Measurements from ENCODE around the gene IQGAP3. TPM values are rescaled to one million over a fixed set of nuclear protein-coding genes. Genes with fewer than 3 reads are reported as not detected.
"Not testable (repeated sequence)": the region's sequence is repeated elsewhere in the genome, so short reads cannot be mapped to it uniquely, and the experiment has no call there.

Gene IQGAP3
- polyA plus RNA-seq, 1 donor, result 13.9 TPM

DNA sequence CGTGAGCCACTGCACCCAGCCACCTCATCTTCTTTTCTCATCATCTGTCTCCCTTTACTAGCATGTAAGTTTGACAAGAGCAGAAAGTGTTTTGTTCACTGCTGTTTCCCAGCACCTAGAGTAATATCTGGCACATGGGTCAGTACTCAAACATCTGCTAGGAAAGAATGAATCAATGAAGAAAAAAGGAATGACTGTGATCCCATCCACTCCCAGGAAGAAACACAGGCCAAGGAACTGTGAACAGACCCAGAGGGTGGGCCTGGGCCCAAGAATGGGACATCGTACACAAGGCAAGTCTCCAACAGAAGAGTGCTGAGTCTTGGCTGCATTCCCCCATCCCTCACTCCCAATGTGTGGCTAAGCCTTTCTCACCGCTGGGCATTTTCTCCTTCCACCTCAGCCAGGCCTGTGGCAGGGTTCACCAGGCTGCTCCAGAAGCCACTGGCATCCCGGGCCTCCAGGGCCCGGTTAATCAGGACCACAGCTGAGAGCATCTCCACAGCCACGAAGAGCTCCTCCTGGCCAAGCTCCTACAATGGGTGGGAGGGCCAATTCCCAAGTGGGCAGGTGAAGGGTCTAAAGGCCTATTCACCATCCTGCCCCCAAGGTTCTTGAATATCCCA is 18.4 kb downstream of the IQGAP3 start:
- no peaks in the 10 kb centered on the region for H3K27me3 ChIP-seq (ENCODE audit: control insufficient read depth, insufficient read depth, low read length)
- H3K4me3 ChIP-seq (ENCODE audit: low read length), result no peak overlapping the region
- H3K27ac ChIP-seq (ENCODE audit: low read length), result no peak overlapping the region
- no peaks in the 10 kb centered on the region for H3K9me3 ChIP-seq (ENCODE audit: control insufficient read depth, low read depth, low read length)
- no CpG with 5 or more reads among the region's 6 CpGs for WGBS (ENCODE audit: insufficient coverage, low lambda C conversion rate)
- no peaks in the 10 kb centered on the region for H3K4me1 ChIP-seq (ENCODE audit: control insufficient read depth, insufficient read depth, low read length)
- peaks cover 9% of the 10 kb centered on the region for H3K36me3 ChIP-seq (ENCODE audit: control insufficient read depth, insufficient read depth, low read length)
- DNase-seq, result no peak

- H3K27me3 ChIP-seq (ENCODE audit: control insufficient read depth, insufficient read depth, low read length); H3K4me3 ChIP-seq (ENCODE audit: low read length); H3K9me3 ChIP-seq (ENCODE audit: control insufficient read depth, low read depth, low read length); H3K27ac ChIP-seq (ENCODE audit: low read length); DNase-seq; H3K4me1 ChIP-seq (ENCODE audit: control insufficient read depth, insufficient read depth, low read length): not testable (repeated sequence)
- H3K36me3 ChIP-seq (ENCODE audit: control insufficient read depth, insufficient read depth, low read length), result peaks cover 11% of the 10 kb centered on the region
- 79% methylated on average over 3 of the region's 4 CpGs for WGBS (ENCODE audit: insufficient coverage, low lambda C conversion rate)
These were observed 19.4 kb downstream of the IQGAP3 start for GRCh38 chr1:156552937-156553336.

- Histone ChIP-seq H3K27me3 (ENCODE audit: control insufficient read depth, insufficient read depth, low read length) (no peaks in the 10 kb centered on the region), H3K9me3 (ENCODE audit: control insufficient read depth, low read depth, low read length) (no peaks in the 10 kb centered on the region), H3K36me3 (ENCODE audit: control insufficient read depth, insufficient read depth, low read length) (peaks cover 14% of the 10 kb centered on the region), H3K4me1 (ENCODE audit: control insufficient read depth, insufficient read depth, low read length) (no peaks in the 10 kb centered on the region), H3K4me3 (ENCODE audit: low read length) (no peak overlapping the region), H3K27ac (ENCODE audit: low read length) (no peak overlapping the region)
- 50% methylated on average over 2 of the region's 5 CpGs for WGBS (ENCODE audit: insufficient coverage, low lambda C conversion rate)
- DNase-seq, result no peak
These were observed 19.8 kb downstream of the IQGAP3 start for GRCh38 chr1:156552518-156552917.

DNA sequence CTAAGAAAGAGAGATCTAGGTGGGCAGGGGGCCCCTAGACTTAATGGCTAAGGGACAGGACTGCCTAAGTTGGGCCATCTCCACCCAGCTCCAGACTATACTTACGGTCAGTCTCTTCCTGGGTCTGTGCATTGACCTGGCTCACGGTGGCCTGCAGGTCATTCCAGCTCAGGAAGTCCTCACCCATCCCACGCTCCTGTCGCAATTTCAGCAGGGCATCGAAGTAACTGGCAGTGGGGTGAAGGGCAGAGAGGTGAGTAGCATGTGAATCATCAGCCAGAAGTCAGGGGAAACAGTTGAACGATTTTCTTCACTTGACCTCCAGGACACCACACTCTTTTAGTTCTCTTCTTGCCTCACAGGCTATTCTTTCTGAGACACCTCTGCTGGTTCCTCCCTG is 20.5 kb downstream of the IQGAP3 start:
- no peaks in the 10 kb centered on the region for H3K27me3 ChIP-seq (ENCODE audit: control insufficient read depth, insufficient read depth, low read length)
- no peak overlapping the region for H3K4me3 ChIP-seq (ENCODE audit: low read length)
- peaks cover 14% of the 10 kb centered on the region for H3K36me3 ChIP-seq (ENCODE audit: control insufficient read depth, insufficient read depth, low read length)
- H3K4me1 ChIP-seq (ENCODE audit: control insufficient read depth, insufficient read depth, low read length), result no peaks in the 10 kb centered on the region
- DNase-seq, result no peak
- H3K27ac ChIP-seq (ENCODE audit: low read length), result no peak overlapping the region
- WGBS (ENCODE audit: insufficient coverage, low lambda C conversion rate), result no CpG with 5 or more reads among the region's 6 CpGs
- H3K9me3 ChIP-seq (ENCODE audit: control insufficient read depth, low read depth, low read length), result no peaks in the 10 kb centered on the region

GRCh38 chr1:156551066-156551643 is 21.2 kb downstream of the IQGAP3 start:
- Histone ChIP-seq H3K27ac (ENCODE audit: low read length) (no peak overlapping the region), H3K4me1 (ENCODE audit: control insufficient read depth, insufficient read depth, low read length) (no peaks in the 10 kb centered on the region), H3K36me3 (ENCODE audit: control insufficient read depth, insufficient read depth, low read length) (peaks cover 16% of the 10 kb centered on the region), H3K27me3 (ENCODE audit: control insufficient read depth, insufficient read depth, low read length) (no peaks in the 10 kb centered on the region), H3K4me3 (ENCODE audit: low read length) (no peak overlapping the region), H3K9me3 (ENCODE audit: control insufficient read depth, low read depth, low read length) (no peaks in the 10 kb centered on the region)
- DNase-seq, result no peak
- WGBS (ENCODE audit: insufficient coverage, low lambda C conversion rate), result no CpG with 5 or more reads among the region's 3 CpGs

DNA sequence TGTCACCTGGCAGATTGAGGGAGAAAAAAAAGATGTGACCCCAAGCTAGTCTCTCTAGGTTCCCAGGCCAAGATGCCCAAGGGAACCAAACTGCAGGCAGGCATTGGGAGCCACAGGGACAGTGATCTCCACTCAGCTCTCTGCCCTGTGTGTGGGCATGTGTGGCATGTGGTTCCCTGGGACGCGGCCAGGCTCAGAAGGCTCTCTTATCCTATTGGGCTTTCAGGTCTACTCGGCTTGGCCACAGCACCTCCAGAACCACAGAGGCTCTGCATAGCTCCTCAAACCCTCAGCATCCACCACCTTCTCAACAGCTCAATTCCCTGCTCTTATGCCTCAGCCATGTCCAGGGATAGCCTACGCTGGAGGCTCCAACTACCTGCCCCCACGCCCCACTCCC is 22.0 kb downstream of the IQGAP3 start:
- H3K9me3 ChIP-seq (ENCODE audit: control insufficient read depth, low read depth, low read length), result no peaks in the 10 kb centered on the region
- no peaks in the 10 kb centered on the region for H3K27me3 ChIP-seq (ENCODE audit: control insufficient read depth, insufficient read depth, low read length)
- no peak overlapping the region for H3K4me3 ChIP-seq (ENCODE audit: low read length)
- no peak overlapping the region for H3K27ac ChIP-seq (ENCODE audit: low read length)
- no peak for DNase-seq
- 100% methylated on average over 1 of the region's 5 CpGs for WGBS (ENCODE audit: insufficient coverage, low lambda C conversion rate)
- no peaks in the 10 kb centered on the region for H3K4me1 ChIP-seq (ENCODE audit: control insufficient read depth, insufficient read depth, low read length)
- peaks cover 13% of the 10 kb centered on the region for H3K36me3 ChIP-seq (ENCODE audit: control insufficient read depth, insufficient read depth, low read length)

- Histone ChIP-seq H3K9me3 (ENCODE audit: control insufficient read depth, low read depth, low read length) (no peaks in the 10 kb centered on the region), H3K27ac (ENCODE audit: low read length) (no peak overlapping the region), H3K36me3 (ENCODE audit: control insufficient read depth, insufficient read depth, low read length) (peaks cover 13% of the 10 kb centered on the region), H3K4me3 (ENCODE audit: low read length) (no peak overlapping the region), H3K27me3 (ENCODE audit: control insufficient read depth, insufficient read depth, low read length) (no peaks in the 10 kb centered on the region), H3K4me1 (ENCODE audit: control insufficient read depth, insufficient read depth, low read length) (no peaks in the 10 kb centered on the region)
- WGBS (ENCODE audit: insufficient coverage, low lambda C conversion rate), result 100% methylated on average over 1 of the region's 1 CpG
- no peak for DNase-seq
These were observed 22.5 kb downstream of the IQGAP3 start for GRCh38 chr1:156549831-156550230.

- no peak overlapping the region for H3K27ac ChIP-seq (ENCODE audit: low read length)
- WGBS (ENCODE audit: insufficient coverage, low lambda C conversion rate), result no CpG with 5 or more reads among the region's 2 CpGs
- H3K9me3 ChIP-seq (ENCODE audit: control insufficient read depth, low read depth, low read length), result no peaks in the 10 kb centered on the region
- H3K27me3 ChIP-seq (ENCODE audit: control insufficient read depth, insufficient read depth, low read length), result no peaks in the 10 kb centered on the region
- peaks cover 13% of the 10 kb centered on the region for H3K36me3 ChIP-seq (ENCODE audit: control insufficient read depth, insufficient read depth, low read length)
- no peaks in the 10 kb centered on the region for H3K4me1 ChIP-seq (ENCODE audit: control insufficient read depth, insufficient read depth, low read length)
- no peak for DNase-seq
- H3K4me3 ChIP-seq (ENCODE audit: low read length), result no peak overlapping the region
These were observed 23.0 kb downstream of the IQGAP3 start for GRCh38 chr1:156549390-156549789.

- no peaks in the 10 kb centered on the region for H3K9me3 ChIP-seq (ENCODE audit: control insufficient read depth, low read depth, low read length)
- peaks cover 19% of the 10 kb centered on the region for H3K36me3 ChIP-seq (ENCODE audit: control insufficient read depth, insufficient read depth, low read length)
- WGBS (ENCODE audit: insufficient coverage, low lambda C conversion rate), result no CpG with 5 or more reads among the region's 9 CpGs
- DNase-seq, result no peak
- H3K4me1 ChIP-seq (ENCODE audit: control insufficient read depth, insufficient read depth, low read length), result no peaks in the 10 kb centered on the region
- no peak overlapping the region for H3K4me3 ChIP-seq (ENCODE audit: low read length)
- no peaks in the 10 kb centered on the region for H3K27me3 ChIP-seq (ENCODE audit: control insufficient read depth, insufficient read depth, low read length)
- no peak overlapping the region for H3K27ac ChIP-seq (ENCODE audit: low read length)
These were observed 24.4 kb downstream of the IQGAP3 start for GRCh38 chr1:156547982-156548381.

GRCh38 chr1:156547434-156547833 is 24.9 kb downstream of the IQGAP3 start:
- no peaks in the 10 kb centered on the region for H3K4me1 ChIP-seq (ENCODE audit: control insufficient read depth, insufficient read depth, low read length)

GRCh38 chr1:156546267-156546666 is 26.1 kb downstream of the IQGAP3 start:
- Histone ChIP-seq H3K27ac (ENCODE audit: low read length) (no peak overlapping the region), H3K36me3 (ENCODE audit: control insufficient read depth, insufficient read depth, low read length) (peaks cover 19% of the 10 kb centered on the region), H3K27me3 (ENCODE audit: control insufficient read depth, insufficient read depth, low read length) (no peaks in the 10 kb centered on the region), H3K9me3 (ENCODE audit: control insufficient read depth, low read depth, low read length) (no peaks in the 10 kb centered on the region), H3K4me3 (ENCODE audit: low read length) (no peak overlapping the region), H3K4me1 (ENCODE audit: control insufficient read depth, insufficient read depth, low read length) (peaks cover 2% of the 10 kb centered on the region)
- WGBS (ENCODE audit: insufficient coverage, low lambda C conversion rate), result no CpG with 5 or more reads among the region's 3 CpGs
- DNase-seq, result no peak

More at GRCh38 chr1:156547434-156547833, 24.9 kb downstream of the IQGAP3 start:
- DNase-seq, result no peak
- peaks cover 19% of the 10 kb centered on the region for H3K36me3 ChIP-seq (ENCODE audit: control insufficient read depth, insufficient read depth, low read length)
- 100% methylated on average over 1 of the region's 4 CpGs for WGBS (ENCODE audit: insufficient coverage, low lambda C conversion rate)
- H3K9me3 ChIP-seq (ENCODE audit: control insufficient read depth, low read depth, low read length), result no peaks in the 10 kb centered on the region
- H3K27me3 ChIP-seq (ENCODE audit: control insufficient read depth, insufficient read depth, low read length), result no peaks in the 10 kb centered on the region
- no peak overlapping the region for H3K4me3 ChIP-seq (ENCODE audit: low read length)
- no peak overlapping the region for H3K27ac ChIP-seq (ENCODE audit: low read length)

Measured in large intestine (tissue), 3 donors.